Stimulated activated CD4-positive, alpha-beta T cell treated with anti-CD3 and anti-CD28 coated beads, Interleukin-1b, Interleukin-23, amount 100 ng/mL, for 24 hours (primary cell): Measurements from ENCODE around the gene APCDD1L.

Experiments
- DNase-seq, 4 experiments: peaks; one replicate each; pipeline ENCODE4 v3.0.0-alpha.2; 2020; ENCODE audit warnings: low read depth in 4 of 4, low spot score in 1 of 4

Gene APCDD1L

DNA sequence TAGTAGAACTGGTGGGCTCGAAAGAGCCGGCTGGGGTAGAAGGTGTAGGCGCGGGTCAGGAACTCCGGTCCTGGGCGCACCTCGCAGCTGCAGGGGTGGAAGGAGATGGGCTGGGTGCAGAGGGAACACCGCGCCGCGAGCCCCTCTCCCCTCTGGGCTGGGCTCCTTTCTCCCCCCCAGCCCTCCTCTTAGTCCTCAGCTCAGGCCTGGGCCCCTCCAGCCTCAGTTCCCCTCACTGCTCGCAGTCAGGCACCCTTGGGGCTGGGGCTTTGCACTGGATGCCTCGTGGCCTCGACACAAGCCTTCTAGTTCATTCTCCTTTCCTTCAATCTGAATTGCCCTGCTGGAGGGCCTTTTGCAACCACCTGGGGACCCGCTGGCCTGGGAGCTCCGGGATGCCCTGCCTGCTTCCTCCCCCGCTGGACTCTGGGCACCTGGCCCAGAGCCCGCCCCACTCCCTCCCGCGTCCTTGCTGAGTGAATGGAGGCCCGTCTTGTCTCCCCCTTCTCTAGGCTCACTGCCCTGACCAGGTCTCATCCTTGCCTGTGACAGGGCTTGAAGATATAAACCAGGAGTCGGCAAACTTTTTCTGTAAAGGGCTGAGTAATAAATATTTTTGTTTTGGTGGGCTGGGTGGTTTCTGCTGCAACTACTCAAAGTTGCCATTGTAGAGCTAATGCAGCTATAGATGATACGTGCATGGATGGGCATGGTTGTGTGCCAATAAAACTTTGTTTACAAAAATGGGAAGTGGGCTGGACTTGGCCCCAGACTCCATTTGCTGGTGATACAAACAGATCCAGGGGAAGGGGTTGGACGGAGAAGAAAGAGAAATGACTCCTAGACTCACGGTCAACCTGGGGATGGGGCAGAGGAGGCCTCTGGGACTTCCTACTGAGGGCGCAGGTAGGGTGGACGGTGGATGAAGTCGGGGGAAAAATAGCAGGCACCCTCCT lies 47.3 kb downstream of the APCDD1L start:
- DNase-seq = no peak

GRCh38 chr20:58466729-58467571 lies 48.2 kb downstream of the APCDD1L start:
- no peak for DNase-seq

GRCh38 chr20:58466095-58466708 lies 49.0 kb downstream of the APCDD1L start:
- DNase-seq = no peak

- no peak for DNase-seq
Measured at GRCh38 chr20:58464838-58465237, 50.4 kb downstream of the APCDD1L start.

- no peak for DNase-seq
Measured at GRCh38 chr20:58463256-58463655, 51.9 kb downstream of the APCDD1L start.

GRCh38 chr20:58461899-58462298 lies 53.3 kb downstream of the APCDD1L start:
- no peak for DNase-seq

GRCh38 chr20:58461104-58461503 lies 54.1 kb downstream of the APCDD1L start:
- DNase-seq = no peak

- no peak for DNase-seq
Measured at GRCh38 chr20:58459058-58459750, 56.0 kb downstream of the APCDD1L start.

- DNase-seq = no peak
Measured at GRCh38 chr20:58458342-58459057, 56.7 kb downstream of the APCDD1L start.

GRCh38 chr20:58457083-58457695 lies 58.0 kb downstream of the APCDD1L start:
- no peak for DNase-seq

DNA sequence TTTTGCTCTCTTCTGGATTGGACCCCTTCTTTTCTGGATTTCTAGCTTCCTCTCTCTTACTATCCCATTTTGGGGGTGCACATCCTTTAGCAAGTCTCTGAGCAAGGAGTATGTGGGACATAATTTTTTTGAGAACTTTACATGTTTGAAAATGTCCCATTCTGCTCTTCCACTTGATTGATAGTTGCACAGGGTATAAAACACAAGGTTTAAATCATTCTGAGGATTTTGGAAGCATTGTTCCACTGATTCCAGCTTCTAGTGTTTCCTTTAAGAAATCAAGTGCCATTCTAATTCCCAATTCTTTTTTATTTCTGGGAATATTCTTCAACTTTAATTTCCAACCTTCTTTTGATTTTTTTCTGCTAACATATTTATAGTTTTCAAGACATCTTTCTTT lies 60.7 kb downstream of the APCDD1L start:
- no peak for DNase-seq

- no peak for DNase-seq
Measured at GRCh38 chr20:58453391-58453790, 61.8 kb downstream of the APCDD1L start.

- no peak for DNase-seq
Measured at GRCh38 chr20:58452667-58453255, 62.4 kb downstream of the APCDD1L start.

GRCh38 chr20:58450254-58450653 lies 64.9 kb downstream of the APCDD1L start:
- DNase-seq = no peak

DNA sequence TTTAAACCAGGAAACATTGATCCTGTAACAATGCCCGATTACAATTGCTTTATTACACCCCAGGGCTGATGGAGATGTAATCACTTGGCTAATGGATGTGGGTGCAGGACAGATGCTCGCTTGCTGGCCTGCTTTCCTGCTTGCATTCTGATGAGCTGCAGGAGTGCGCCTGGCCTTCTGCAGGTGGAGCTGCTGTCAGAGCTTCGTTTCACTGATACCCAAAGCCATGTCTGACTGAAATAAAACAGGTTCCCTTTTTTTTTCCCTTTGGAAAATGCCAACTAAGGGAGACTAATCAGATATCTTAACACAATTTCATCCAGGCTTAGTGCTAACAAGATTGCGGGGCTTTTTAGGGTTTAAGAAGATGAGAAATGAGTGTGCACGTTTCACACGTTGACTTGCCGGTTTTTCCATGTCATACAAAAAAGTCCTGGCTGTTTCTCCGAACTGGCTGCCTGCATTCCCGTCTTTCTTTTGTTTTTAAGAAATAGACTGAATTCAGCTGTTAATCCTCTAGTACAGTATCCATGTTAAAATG lies 65.4 kb downstream of the APCDD1L start:
- no peak for DNase-seq

GRCh38 chr20:58448958-58449357 lies 66.2 kb downstream of the APCDD1L start:
- DNase-seq = no peak

- peak; percentile 5 to 30 (median 15) for DNase-seq
Measured at GRCh38 chr20:58447511-58448391, 67.4 kb downstream of the APCDD1L start.

GRCh38 chr20:58446960-58447265 lies 68.3 kb downstream of the APCDD1L start:
- DNase-seq = no peak
